Bronchial epithelial cell (primary cell): ENCODE results near the gene ABLIM2. TPM values are rescaled to one million over a fixed set of nuclear protein-coding genes. Genes with fewer than 3 reads are reported as not detected.

Source experiments
- DNase-seq: peaks from one replicate; pipeline ENCODE4 v3.0.0-alpha.2; 2010; ENCODE audit warnings: low read depth
- FAIRE-seq: peaks from 2 replicates; lab custom pipeline; 2011; peaks lifted over from hg19 to GRCh38; lab: Jason Lieb, UNC
- H3K27me3 ChIP-seq: 2 replicates; pipeline ENCODE4 v1.5.1; 2011; ENCODE audit warnings: low read length; ENCODE audit not compliant: control insufficient read depth, insufficient read depth
- H3K36me3 ChIP-seq: 2 replicates; pipeline ENCODE4 v1.5.1; 2011; ENCODE audit warnings: low read length; ENCODE audit not compliant: control insufficient read depth, insufficient read depth
- H3K4me3 ChIP-seq: 2 replicates; pipeline ENCODE4 v1.5.1; 2011; ENCODE audit warnings: mild to moderate bottlenecking, low read depth, low read length, control low read depth
- total RNA-seq: library from RNA; depleted of rRNA; stranded (reverse); fragments of >200 nt; gene quantifications from 2 replicates; pipeline ENCODE4 v1.2.1, GENCODE V29; 2014
- TF ChIP-seq, protein P1 (sequence below): IDR thresholded peaks from 2 replicates; pipeline ENCODE4 v1.5.1; 2011; ENCODE audit warnings: mild to moderate bottlenecking, moderate library complexity, low read length, control low read depth, inconsistent platforms; ENCODE audit not compliant: insufficient read depth, severe bottlenecking

ABLIM2 gene
- total RNA-seq, 1 donor from 2014 or later = 1.1 TPM

DNA sequence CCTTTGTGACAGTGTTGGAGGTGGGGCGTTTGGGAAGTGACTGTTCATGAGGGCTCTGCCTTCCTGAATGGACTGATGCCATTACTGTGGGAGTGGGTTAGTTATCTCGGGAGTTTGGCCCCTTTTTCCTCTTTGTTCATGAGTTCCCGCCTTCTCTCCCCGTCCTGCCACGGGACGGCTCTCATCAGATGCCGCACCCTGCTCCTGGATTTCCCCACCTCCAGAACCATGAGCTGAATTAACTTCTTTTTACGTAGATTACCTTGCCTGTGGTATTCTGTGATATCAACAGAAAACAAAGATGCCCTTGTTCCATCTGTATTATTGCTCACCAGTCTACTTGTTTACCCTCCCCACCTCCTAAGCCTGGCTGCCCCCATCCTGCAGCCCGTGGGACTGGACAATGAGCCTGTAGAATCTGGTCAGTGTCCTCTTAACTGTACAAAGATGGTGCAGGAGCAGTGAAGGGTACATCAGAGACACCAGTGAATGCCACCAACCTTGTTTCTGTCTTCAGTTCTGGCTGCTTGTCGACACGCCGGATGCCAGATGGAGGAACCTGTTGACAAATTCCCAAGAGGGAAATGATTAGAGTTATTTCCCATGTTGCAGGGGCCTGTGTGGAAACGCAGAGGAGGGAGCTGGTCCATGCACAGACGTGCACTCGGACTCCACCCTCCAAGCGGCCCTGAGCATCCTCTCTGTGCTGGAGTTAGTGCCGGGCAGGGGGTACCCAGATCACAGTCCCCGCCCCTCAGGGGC is 104.7 kb downstream of the ABLIM2 start:
- TF ChIP-seq, protein P1, sequence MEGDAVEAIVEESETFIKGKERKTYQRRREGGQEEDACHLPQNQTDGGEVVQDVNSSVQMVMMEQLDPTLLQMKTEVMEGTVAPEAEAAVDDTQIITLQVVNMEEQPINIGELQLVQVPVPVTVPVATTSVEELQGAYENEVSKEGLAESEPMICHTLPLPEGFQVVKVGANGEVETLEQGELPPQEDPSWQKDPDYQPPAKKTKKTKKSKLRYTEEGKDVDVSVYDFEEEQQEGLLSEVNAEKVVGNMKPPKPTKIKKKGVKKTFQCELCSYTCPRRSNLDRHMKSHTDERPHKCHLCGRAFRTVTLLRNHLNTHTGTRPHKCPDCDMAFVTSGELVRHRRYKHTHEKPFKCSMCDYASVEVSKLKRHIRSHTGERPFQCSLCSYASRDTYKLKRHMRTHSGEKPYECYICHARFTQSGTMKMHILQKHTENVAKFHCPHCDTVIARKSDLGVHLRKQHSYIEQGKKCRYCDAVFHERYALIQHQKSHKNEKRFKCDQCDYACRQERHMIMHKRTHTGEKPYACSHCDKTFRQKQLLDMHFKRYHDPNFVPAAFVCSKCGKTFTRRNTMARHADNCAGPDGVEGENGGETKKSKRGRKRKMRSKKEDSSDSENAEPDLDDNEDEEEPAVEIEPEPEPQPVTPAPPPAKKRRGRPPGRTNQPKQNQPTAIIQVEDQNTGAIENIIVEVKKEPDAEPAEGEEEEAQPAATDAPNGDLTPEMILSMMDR = no peak
- no peaks in the 10 kb centered on the region for H3K27me3 ChIP-seq
- DNase-seq (no peak), FAIRE-seq (no peak)
- no peak overlapping the region for H3K4me3 ChIP-seq
- no peaks in the 10 kb centered on the region for H3K36me3 ChIP-seq

DNA sequence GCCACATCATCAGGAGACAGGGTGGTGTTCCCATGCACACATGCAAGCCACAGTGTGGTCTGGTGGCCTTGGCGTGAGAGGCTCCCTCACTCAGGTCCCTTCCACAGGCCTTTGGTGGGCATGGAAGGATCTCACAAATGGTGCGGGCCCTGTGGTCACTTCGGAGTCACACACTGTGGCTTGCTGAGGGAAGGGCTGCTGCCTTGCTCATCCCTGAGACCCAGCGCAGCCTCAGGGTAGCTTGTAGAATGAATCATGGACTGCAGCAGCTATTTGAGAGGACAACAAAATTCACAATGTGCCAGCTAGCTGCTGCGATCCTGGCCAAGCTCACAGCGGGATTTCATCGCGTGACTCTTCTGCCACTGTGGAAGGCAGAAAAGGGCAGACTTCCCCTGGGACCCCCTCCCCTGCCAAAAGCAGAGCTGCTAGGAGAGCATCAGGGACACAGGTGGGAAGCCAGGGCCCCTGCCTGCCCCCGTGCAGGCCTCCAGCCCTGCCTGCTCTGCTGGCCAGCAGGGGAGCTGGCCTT is 106.4 kb downstream of the ABLIM2 start:
- FAIRE-seq (peak; percentile 28), DNase-seq (no peak)
- H3K36me3 ChIP-seq = no peaks in the 10 kb centered on the region
- no peaks in the 10 kb centered on the region for H3K27me3 ChIP-seq
- H3K4me3 ChIP-seq = no peak overlapping the region
- TF ChIP-seq, protein P1 = no peak

DNA sequence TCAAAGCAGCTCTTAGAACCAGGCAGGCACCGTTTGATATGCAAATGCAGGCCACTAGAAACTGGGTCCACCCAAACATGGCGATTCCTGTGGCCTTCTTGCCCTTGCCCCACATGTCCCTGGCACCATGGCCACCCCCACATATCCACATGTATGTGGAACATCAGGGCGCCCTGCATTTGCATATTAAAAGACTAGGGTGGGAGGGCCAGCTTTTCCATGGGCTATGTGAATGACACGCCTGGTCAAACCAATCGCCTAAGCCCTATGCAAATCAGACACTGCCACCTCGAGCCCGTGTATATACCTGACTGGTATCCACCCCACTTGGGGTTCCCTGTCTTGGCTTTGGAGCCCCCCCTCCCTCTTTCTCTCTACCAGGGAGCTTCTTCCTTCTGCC is 107.0 kb downstream of the ABLIM2 start:
- H3K4me3 ChIP-seq = no peak overlapping the region
- TF ChIP-seq, protein P1 = no peak
- DNase-seq (no peak), FAIRE-seq (no peak)
- H3K27me3 ChIP-seq = no peaks in the 10 kb centered on the region
- H3K36me3 ChIP-seq = no peaks in the 10 kb centered on the region

DNA sequence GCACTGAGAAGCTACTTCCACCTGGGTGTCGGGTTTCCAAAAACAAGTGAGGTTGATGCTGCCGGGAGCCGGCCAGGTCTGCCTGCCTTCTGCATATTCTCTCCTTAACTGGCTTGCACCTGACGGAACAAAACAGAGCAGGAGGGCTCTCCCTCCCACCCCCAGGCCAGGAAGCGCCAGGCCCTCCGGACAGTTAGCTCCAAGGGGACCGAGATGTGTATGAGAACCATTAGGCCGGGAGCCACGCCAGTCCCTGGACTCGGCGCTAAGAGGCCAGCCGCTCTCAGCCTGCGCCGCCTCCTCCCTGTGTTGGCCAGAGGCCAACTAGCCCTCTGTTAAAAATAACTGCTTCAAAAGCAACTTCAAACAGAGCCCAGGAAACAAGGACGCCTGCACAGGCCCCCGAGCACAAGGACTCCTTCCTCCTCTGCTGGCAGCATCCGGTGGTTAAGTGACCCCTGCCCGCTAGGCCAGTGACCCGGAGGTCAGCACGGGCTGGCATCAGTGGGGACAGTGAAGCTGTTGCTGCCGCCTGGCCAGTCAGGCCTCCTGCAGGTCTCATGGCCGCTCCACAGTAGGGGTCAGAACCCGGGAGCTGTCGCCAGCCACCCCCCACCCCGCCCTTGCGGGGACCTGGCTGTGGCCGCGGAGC is 107.9 kb downstream of the ABLIM2 start:
- TF ChIP-seq, protein P1 = no peak
- H3K36me3 ChIP-seq = no peaks in the 10 kb centered on the region
- H3K4me3 ChIP-seq = no peak overlapping the region
- no peak for FAIRE-seq
- DNase-seq = no peak
- no peaks in the 10 kb centered on the region for H3K27me3 ChIP-seq

DNA sequence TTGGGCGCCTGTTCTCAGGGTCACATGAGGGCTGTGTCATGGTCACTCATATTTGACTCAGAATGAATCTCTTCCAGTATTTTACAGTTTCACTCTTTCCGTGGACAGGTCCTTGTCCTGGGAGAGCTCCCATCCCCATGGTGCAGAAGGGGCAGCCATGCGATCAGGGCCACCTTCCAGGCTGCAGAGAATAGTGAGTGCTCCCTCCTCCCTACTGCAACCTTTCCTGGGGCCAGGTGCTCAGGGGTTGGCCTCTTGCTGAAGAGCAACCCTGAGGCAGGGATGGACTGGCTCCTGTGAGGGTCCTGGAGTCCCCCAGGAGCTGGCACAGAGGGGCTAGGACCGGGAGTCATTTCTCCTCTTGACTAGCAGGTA is 108.4 kb downstream of the ABLIM2 start:
- FAIRE-seq = no peak
- Histone ChIP-seq H3K4me3 (no peak overlapping the region), H3K36me3 (no peaks in the 10 kb centered on the region), H3K27me3 (no peaks in the 10 kb centered on the region)
- no peak for DNase-seq
- TF ChIP-seq, protein P1 = no peak
